ENCODE results near the gene MYLK3.

MYLK3 gene

GRCh38 chr16:46756772-46757171 lies 8.6 kb upstream of the MYLK3 start:
- TF ChIP-seq CTCF (IDR thresholded peaks at IDR 0.05), result no peak

GRCh38 chr16:46753015-46753414 lies 4.9 kb upstream of the MYLK3 start:
- no peak for TF ChIP-seq CTCF (IDR thresholded peaks at IDR 0.05)

DNA sequence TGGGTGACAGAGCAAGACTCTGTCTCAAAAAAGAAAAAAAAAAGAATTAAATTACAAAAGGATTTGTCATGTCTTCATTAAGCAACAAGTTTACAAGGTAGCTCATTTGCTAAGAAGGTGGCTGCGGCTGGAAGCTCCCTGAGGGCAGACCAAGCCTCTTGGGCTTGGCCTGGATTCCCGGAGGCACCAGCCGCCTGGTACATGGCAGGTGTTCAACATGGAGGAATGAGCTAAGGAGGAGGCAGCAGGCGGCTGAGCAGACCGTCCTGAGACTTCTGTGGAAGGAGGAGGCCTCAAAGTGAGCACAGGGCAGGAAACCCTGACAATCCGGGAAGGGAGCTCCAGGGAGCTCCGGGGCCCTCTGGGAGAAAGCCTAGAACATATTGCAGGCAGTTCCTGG lies 3.2 kb upstream of the MYLK3 start:
- no peak for TF ChIP-seq CTCF (IDR thresholded peaks at IDR 0.05)

- no peak for TF ChIP-seq CTCF (IDR thresholded peaks at IDR 0.05)
Measured at GRCh38 chr16:46748775-46749705, 896 bp upstream of the MYLK3 start.

GRCh38 chr16:46746821-46747776 lies 1.0 kb downstream of the MYLK3 start:
- no peak for TF ChIP-seq CTCF (IDR thresholded peaks at IDR 0.05)

DNA sequence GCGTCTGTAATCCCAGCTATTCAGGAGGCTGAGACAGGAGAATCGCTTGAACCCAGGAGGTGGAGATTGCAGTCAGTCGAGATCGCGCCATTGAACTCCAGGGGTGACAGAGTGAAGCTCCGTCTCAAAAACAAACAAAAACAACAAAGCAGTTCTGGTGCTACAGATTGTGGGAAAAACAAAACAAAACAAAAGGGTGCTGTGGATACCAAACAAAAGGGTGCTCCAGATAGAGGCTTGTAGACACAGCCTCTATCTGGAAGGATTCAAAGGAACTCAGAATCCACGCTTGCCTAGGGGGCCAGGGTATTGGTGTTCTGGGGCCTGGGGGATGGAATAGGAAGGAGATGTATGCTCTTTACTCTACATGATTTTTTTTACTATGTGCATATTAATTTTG lies 2.5 kb downstream of the MYLK3 start:
- TF ChIP-seq CTCF (IDR thresholded peaks at IDR 0.05), result no peak

- TF ChIP-seq CTCF (IDR thresholded peaks at IDR 0.05), result no peak
Measured at GRCh38 chr16:46743232-46743719, 4.9 kb downstream of the MYLK3 start.
